B cell (primary cell): ENCODE measurements around the gene EDN1. TPM values are rescaled to one million over a fixed set of nuclear protein-coding genes. Genes with fewer than 3 reads are reported as not detected.

ENCODE experiments used
- ATAC-seq: fragments of 200-7000 bp; cut with Tn5 transposase; one replicate; pipeline ENCODE4 v1.10.0; 2021; ENCODE audit warnings: low read depth, mild to moderate bottlenecking, moderate number of reproducible peaks, moderate library complexity
- CTCF ChIA-PET: fragments of 350-600 bp; sonication (Branson Sonifier 250); formaldehyde crosslinking; loops from one replicate; lab custom pipeline; 2021; ENCODE audit warnings: antibody characterized with exemption, inconsistent platforms; lab: Charles Lee
- POLR2A ChIA-PET: fragments of 350-600 bp; sonication (Branson Sonifier 250); formaldehyde crosslinking; loops from one replicate; lab custom pipeline; 2021; ENCODE audit warnings: antibody characterized with exemption; lab: Charles Lee
- DNase-seq: peaks from one replicate; pipeline ENCODE4 v3.0.0; 2013
- H2AFZ ChIP-seq: 2 replicates; pipeline ENCODE4 v1.6.1; 2012; ENCODE audit warnings: mild to moderate bottlenecking, low read depth, low read length; ENCODE audit not compliant: insufficient read depth, poor library complexity, severe bottlenecking
- H3K27ac ChIP-seq, 2 donors: 1 replicate in 1 of 2; 2 replicates in 1 of 2; pipeline ENCODE4 v1.5.1; 2012 to 2013; ENCODE audit warnings: low read length in 2 of 2, mild to moderate bottlenecking in 2 of 2, moderate library complexity in 1 of 2
- H3K27me3 ChIP-seq, 4 experiments: fragments of 200-600 bp in 1 of 4; sonication (generic) in 1 of 4; replicated peaks in 1 of 4; 1 replicate in 2 of 4; 2 replicates in 2 of 4; pipeline versions ENCODE4 v1.6.1 to v1.7.0; 2013 to 2016; ENCODE audit warnings: low read length in 3 of 4, mild to moderate bottlenecking in 2 of 4, mixed read lengths in 1 of 4, moderate library complexity in 1 of 4; ENCODE audit not compliant: insufficient read depth in 4 of 4, control insufficient read depth in 3 of 4; ENCODE audit errors: control extremely low read depth in 1 of 4
- H3K36me3 ChIP-seq, 2 experiments: replicated peaks in 1 of 2; 1 replicate in 1 of 2; 2 replicates in 1 of 2; pipeline versions ENCODE4 v1.6.1 to v1.7.1; 2013; ENCODE audit warnings: low read length in 1 of 2; ENCODE audit not compliant: insufficient read depth in 2 of 2, control insufficient read depth in 1 of 2; ENCODE audit errors: control extremely low read depth in 1 of 2, extremely low read depth in 1 of 2
- H3K4me1 ChIP-seq, 2 donors: fragments of 200-600 bp in 1 of 2; sonication (generic) in 1 of 2; 1 replicate in 1 of 2; 2 replicates in 1 of 2; pipeline versions ENCODE4 v1.5.1 to v1.6.1; 2013 to 2017; ENCODE audit warnings: low read length in 2 of 2; ENCODE audit not compliant: control insufficient read depth in 2 of 2, insufficient read depth in 2 of 2
- H3K4me2 ChIP-seq: replicated peaks from 2 replicates; pipeline ENCODE3; 2012; ENCODE audit warnings: mild to moderate bottlenecking, low read depth, low read length; ENCODE audit not compliant: poor library complexity, severe bottlenecking
- H3K4me3 ChIP-seq, 5 experiments: fragments of 200-600 bp in 1 of 5; sonication (generic) in 1 of 5; 1 replicate in 3 of 5; 2 replicates in 2 of 5; pipeline versions ENCODE4 v1.5.1 to v1.7.0; 2011 to 2016; ENCODE audit warnings: low read length in 4 of 5, mild to moderate bottlenecking in 4 of 5, low read depth in 2 of 5, control low read depth in 1 of 5, moderate library complexity in 1 of 5; ENCODE audit not compliant: insufficient read depth in 1 of 5; ENCODE audit errors: control extremely low read depth in 1 of 5, extremely low read depth in 1 of 5
- H3K79me2 ChIP-seq: fragments of 200-600 bp; sonication (generic); one replicate; pipeline ENCODE4 v1.6.0; 2016; ENCODE audit warnings: low read length; ENCODE audit not compliant: control insufficient read depth, insufficient read depth
- H3K9ac ChIP-seq: fragments of 200-600 bp; sonication (generic); 2 replicates; pipeline ENCODE4 v1.6.1; 2017; ENCODE audit warnings: mild to moderate bottlenecking, low read length, moderate library complexity
- H3K9me3 ChIP-seq, 3 donors: one replicate each; pipeline versions ENCODE4 v1.6.1 to v1.7.1; 2013; ENCODE audit warnings: low read length in 2 of 3; ENCODE audit not compliant: control insufficient read depth in 2 of 3, insufficient read depth in 1 of 3; ENCODE audit errors: control extremely low read depth in 1 of 3
- H4K20me1 ChIP-seq: 2 replicates; pipeline ENCODE4 v1.6.0; 2012; ENCODE audit warnings: mild to moderate bottlenecking, low read length; ENCODE audit not compliant: insufficient read depth, control insufficient read depth, poor library complexity, severe bottlenecking
- H3K27ac Mint-ChIP-seq: one replicate; pipeline ENCODE4 v1.8.0; 2021; ENCODE audit warnings: mixed read lengths
- H3K27me3 Mint-ChIP-seq: one replicate; pipeline ENCODE4 v1.8.0; 2021; ENCODE audit warnings: mixed read lengths
- H3K4me1 Mint-ChIP-seq: one replicate; pipeline ENCODE4 v1.8.0; 2021; ENCODE audit warnings: mixed read lengths
- H3K4me3 Mint-ChIP-seq: one replicate; pipeline ENCODE4 v1.8.0; 2021; ENCODE audit warnings: mixed read lengths
- H3K9me3 Mint-ChIP-seq: one replicate; pipeline ENCODE4 v1.8.0; 2022; ENCODE audit warnings: mixed read lengths; ENCODE audit not compliant: insufficient read depth
- EZH2 ChIP-seq: IDR thresholded peaks from 2 replicates; pipeline ENCODE4 v1.6.1; 2012; ENCODE audit warnings: borderline replicate concordance, low read depth, mild to moderate bottlenecking, moderate library complexity, low read length; ENCODE audit not compliant: insufficient read depth, poor library complexity, severe bottlenecking
- WGBS: methylation state at CpG from one replicate; pipeline ENCODE4 v1.1.5; 2013; ENCODE audit warnings: missing lambda C conversion rate; ENCODE audit not compliant: insufficient coverage; 5-methylcytosine and 5-hydroxymethylcytosine counted together
- intact Hi-C: fragments of 100-400 bp; cut with micrococcal nuclease; formaldehyde crosslinking; loops from one replicate; pipeline ENCODE4 v1.10.0; 2022
- polyA plus RNA-seq: library from polyadenylated mRNA; depleted of rRNA; stranded (reverse); fragments of >200 nt; gene quantifications from 2 replicates; pipeline ENCODE4 v1.2.3, GENCODE V29; 2012
- total RNA-seq, 2 donors: library from RNA; stranded (reverse); fragments of 120-200 nt in 1 of 2; gene quantifications; 1 replicate in 1 of 2; 2 replicates in 1 of 2; pipeline versions ENCODE4 v1.2.3 to v1.2.4, GENCODE V29; 2013 to 2022
- TF ChIP-seq, protein P1 (sequence below): fragments of 200-600 bp; IDR thresholded peaks from one replicate; pipeline ENCODE4 v1.8.0; 2022; ENCODE audit warnings: antibody characterized with exemption, mild to moderate bottlenecking

Gene EDN1
- total and polyA plus RNA-seq, 2 donors (not counting 1 experiment from before 2014, with no cell fraction given), result 1.4 to 2.1 TPM

DNA sequence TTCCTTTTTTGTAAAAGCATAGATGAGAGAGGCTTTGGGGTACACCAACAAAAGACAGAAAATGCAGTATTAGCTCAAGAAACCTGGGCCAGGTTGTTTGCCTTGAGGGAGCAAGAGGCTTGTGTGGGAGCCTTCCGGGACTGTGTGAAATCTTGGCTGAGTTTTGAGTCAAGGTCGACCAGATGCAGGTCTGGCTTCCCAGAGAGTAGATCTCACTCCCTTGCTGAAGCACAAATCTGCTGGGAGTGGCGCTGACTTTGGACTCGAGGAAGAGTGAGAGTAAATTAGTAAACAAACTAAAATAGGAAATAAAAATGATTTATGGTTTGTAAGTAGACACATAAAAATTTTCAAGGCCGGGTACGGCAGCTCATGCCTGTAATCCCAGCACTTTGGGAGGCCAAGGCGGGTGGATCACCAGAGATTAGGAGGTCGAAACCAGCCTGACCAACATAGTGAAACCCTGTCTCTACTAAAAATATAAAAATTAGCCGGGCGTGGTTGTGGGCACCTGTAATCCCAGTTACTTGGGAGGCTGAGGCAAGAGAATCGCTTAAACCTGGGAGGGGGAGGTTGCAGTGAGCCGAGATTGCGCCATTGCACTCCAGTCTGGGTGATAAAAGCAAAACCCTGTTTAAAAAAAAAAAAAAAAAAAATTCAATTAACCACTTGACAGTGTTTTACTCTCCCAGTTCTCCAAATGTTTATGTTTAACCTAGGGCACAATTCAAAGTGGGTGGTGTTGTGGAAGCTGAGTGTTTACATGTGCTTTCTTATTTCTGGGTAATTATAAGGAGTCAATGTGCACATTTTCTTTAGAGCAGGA lies 27.7 kb upstream of the EDN1 start:
- H3K4me2 ChIP-seq, result no peak overlapping the region
- Mint-ChIP-seq H3K27ac (no peak overlapping the region), H3K4me3 (no peak overlapping the region), H3K4me1 (no peaks in the 10 kb centered on the region), H3K27me3 (peaks cover 21% of the 10 kb centered on the region), H3K9me3 (no peaks in the 10 kb centered on the region)
- DNase-seq, result no peak
- H3K79me2 ChIP-seq, result no peaks in the 10 kb centered on the region
- ATAC-seq, result no peak
- no peak overlapping the region for H2AFZ ChIP-seq
- ChIA-PET CTCF (interaction anchor here (1.3 kb wide), 1 partner anchor 27 kb away, joined by 3 read pairs; no protein-coding TSS in a partner anchor), POLR2A (no interaction called here)
- no peak overlapping the region for H3K4me3 ChIP-seq
- TF ChIP-seq EZH2, result no peak
- TF ChIP-seq, protein P1, sequence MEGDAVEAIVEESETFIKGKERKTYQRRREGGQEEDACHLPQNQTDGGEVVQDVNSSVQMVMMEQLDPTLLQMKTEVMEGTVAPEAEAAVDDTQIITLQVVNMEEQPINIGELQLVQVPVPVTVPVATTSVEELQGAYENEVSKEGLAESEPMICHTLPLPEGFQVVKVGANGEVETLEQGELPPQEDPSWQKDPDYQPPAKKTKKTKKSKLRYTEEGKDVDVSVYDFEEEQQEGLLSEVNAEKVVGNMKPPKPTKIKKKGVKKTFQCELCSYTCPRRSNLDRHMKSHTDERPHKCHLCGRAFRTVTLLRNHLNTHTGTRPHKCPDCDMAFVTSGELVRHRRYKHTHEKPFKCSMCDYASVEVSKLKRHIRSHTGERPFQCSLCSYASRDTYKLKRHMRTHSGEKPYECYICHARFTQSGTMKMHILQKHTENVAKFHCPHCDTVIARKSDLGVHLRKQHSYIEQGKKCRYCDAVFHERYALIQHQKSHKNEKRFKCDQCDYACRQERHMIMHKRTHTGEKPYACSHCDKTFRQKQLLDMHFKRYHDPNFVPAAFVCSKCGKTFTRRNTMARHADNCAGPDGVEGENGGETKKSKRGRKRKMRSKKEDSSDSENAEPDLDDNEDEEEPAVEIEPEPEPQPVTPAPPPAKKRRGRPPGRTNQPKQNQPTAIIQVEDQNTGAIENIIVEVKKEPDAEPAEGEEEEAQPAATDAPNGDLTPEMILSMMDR, result no peak
- H3K9me3 ChIP-seq, result no peaks in the 10 kb centered on the region
- no peaks in the 10 kb centered on the region for H4K20me1 ChIP-seq
- intact Hi-C loops, result no loop called here
- H3K27ac ChIP-seq, result no peak overlapping the region
- H3K4me1 ChIP-seq, result no peaks in the 10 kb centered on the region
- H3K27me3 ChIP-seq, result no peaks in the 10 kb centered on the region
- WGBS, result 98% methylated on average over 6 of the region's 13 CpGs
- no peak overlapping the region for H3K9ac ChIP-seq
- no peaks in the 10 kb centered on the region for H3K36me3 ChIP-seq

DNA sequence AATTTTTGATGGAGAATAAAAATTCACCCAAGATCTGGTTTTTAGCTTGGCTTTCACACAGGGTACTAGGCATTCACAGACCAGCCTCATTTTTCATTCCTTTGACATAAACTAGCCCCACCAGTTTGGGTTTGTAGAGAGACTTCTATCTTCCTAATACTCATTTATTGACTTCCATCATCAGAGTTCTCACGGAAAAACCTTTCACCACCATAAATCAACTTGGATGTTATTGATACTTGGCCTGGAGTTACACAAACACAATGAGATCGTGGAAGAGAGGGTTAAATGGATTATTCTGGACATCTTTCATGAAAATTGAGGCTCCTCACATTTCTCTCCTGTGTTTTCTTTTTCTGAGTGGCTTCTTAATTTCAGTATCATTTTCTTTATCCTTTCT lies 26.8 kb upstream of the EDN1 start:
- intact Hi-C loops, result no loop called here
- Histone ChIP-seq H3K36me3 (no peaks in the 10 kb centered on the region), H3K4me2 (no peak overlapping the region), H3K4me3 (no peak overlapping the region), H3K4me1 (no peaks in the 10 kb centered on the region), H3K27ac (no peak overlapping the region), H2AFZ (no peak overlapping the region), H4K20me1 (no peaks in the 10 kb centered on the region), H3K79me2 (no peaks in the 10 kb centered on the region), H3K9ac (no peak overlapping the region), H3K27me3 (no peaks in the 10 kb centered on the region), H3K9me3 (no peaks in the 10 kb centered on the region)
- Mint-ChIP-seq H3K4me3 (no peak overlapping the region), H3K27ac (no peak overlapping the region), H3K9me3 (no peaks in the 10 kb centered on the region), H3K4me1 (no peaks in the 10 kb centered on the region), H3K27me3 (peaks cover 21% of the 10 kb centered on the region)
- ChIA-PET POLR2A (no interaction called here), CTCF (interaction anchor here (1.3 kb wide), 1 partner anchor 26 kb away, joined by 3 read pairs; no protein-coding TSS in a partner anchor)
- TF ChIP-seq, protein P1, result no peak
- TF ChIP-seq EZH2, result no peak
- DNase-seq (no peak), ATAC-seq (no peak)
- no CpG with 5 or more reads among the region's 2 CpGs for WGBS
